Smooth muscle cell of bladder (primary cell): Measurements from ENCODE around the gene DAZ3. TPM values are rescaled to one million over a fixed set of nuclear protein-coding genes. Genes with fewer than 3 reads are reported as not detected.

Experiments
- total RNA-seq: library from RNA; depleted of rRNA; stranded (reverse); fragments of >200 nt; gene quantifications from 2 replicates; pipeline ENCODE4 v1.2.3, GENCODE V29; 2014

DAZ3 gene
- total RNA-seq, result not detected in 2 replicates

GRCh38 chrY:24813293-24813692 lies at the start of gene DAZ3:
Gene DAZ3 (minus strand): TSS chrY:24813393. CDS start chrY:24813185, 208 bp downstream.

GRCh38 chrY:24833619-24834018 lies 20.4 kb upstream of the DAZ3 start, which contains the start of gene DAZ4:
Gene DAZ4 (plus strand): TSS chrY:24833919. CDS start chrY:24834127, 208 bp downstream.

Other genes starting within 250 kb of the DAZ3 start
- not detected in 2 replicates for gene BPY2B, start 195.4 kb downstream of the DAZ3 start, total RNA-seq
- not detected in 2 replicates for gene DAZ4, start 20.5 kb upstream of the DAZ3 start, total RNA-seq
- not detected in 2 replicates for gene BPY2C, start 238.7 kb upstream of the DAZ3 start, total RNA-seq